ENCODE measurements around the gene CYP2E1.
"Not testable (repeated sequence)": the region's sequence is repeated elsewhere in the genome, so short reads cannot be mapped to it uniquely, and the experiment has no call there.

Gene CYP2E1

DNA sequence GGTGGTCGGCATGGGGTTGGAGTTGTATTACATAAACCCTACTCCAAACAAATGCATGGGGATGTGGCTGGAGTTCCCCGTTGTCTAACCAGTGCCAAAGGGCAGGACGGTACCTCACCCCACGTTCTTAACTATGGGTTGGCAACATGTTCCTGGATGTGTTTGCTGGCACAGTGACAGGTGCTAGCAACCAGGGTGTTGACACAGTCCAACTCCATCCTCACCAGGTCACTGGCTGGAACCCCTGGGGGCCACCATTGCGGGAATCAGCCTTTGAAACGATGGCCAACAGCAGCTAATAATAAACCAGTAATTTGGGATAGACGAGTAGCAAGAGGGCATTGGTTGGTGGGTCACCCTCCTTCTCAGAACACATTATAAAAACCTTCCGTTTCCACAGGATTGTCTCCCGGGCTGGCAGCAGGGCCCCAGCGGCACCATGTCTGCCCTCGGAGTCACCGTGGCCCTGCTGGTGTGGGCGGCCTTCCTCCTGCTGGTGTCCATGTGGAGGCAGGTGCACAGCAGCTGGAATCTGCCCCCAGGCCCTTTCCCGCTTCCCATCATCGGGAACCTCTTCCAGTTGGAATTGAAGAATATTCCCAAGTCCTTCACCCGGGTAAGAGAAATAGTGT is at the start of gene CYP2E1:
TSS of gene CYP2E1 (plus strand) at position 407 of the 632 bp plus-strand sequence. CDS start at position 440, 33 bp downstream.
- DNase-seq = no peak

DNA sequence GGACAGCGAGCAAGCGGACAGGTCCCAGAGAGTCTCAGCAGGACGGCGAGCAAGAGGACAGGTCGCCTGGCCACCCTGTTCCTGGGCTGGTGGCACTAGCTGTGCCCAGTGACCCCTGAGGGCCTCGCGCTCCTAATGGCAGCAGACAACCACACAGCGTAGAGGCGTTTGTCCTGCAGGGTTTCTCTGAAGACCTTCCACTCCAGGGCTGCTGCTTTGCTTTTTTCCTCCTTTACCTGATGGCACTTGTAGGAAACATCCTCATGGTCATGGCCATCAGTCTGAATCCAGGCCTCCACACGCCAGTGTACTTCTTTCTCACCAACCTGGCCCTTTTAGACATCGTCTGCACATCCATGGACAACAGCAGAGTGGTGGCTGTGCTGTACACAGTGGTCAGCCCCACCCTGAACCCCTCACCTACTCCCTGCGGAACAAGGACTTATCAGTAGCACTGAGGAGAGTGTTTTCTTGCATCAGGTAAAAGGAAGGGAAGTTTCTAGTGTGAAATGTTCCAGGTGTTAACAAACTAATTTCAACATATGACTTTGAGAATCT is 46.0 kb upstream of the CYP2E1 start:
- DNase-seq = no peak

DNA sequence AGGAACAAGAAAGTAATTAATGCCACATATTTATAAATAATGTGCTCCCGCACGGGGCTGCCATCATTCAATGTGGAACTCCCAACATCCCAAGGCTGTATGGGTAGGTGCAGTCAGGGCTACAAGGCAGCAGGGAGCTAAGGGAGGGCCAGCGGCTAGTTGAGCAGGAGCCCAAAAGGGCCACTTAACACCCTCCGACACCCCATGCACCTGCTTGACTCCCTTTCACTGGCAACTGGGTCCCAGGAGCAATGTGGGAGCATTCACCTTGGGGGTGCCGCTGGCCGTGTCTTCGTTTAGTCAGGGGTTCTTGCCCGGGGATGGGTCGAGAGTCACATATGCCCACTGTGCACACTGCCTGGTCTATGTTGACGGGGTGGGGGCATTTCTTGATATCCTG is 45.5 kb upstream of the CYP2E1 start:
- no peak for DNase-seq

DNA sequence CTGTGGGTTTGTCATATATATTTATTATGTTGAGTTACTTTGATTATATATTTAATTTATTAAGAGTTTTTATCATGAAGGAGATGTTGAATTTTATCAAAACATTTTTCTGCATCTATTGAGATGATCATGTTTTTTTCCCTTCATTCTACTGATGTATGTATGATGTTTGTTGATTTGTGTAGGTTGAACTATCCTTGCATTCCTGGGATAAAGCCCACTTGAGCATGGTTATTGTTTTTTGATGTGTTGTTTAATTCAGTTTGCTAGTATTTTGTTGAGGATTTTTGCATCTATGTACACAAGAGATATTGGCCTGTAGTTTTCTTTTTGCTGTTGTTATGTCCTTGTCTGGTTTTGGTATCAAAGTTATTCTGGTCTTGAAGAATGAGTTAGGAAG is 42.3 kb upstream of the CYP2E1 start:
- no peak for DNase-seq

DNA sequence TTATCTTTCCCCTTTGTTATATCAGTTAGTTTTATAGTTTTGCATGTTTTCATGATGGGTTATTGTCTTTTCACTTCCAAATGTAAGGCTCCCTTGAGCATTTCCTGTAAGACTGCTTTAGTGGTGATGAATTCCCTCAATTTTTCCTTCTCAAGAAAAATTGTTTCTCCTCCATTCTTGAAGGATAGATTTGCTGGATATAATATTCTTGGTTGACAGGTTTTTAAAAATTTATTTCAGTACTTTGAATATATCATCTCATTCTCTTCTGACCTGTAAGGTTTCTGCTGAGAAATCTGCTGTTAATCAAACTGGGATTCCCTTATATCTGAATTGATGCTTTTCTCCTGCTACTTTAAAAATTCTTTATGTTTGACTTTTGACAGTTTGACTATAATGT is 40.1 kb upstream of the CYP2E1 start:
- DNase-seq = no peak

DNA sequence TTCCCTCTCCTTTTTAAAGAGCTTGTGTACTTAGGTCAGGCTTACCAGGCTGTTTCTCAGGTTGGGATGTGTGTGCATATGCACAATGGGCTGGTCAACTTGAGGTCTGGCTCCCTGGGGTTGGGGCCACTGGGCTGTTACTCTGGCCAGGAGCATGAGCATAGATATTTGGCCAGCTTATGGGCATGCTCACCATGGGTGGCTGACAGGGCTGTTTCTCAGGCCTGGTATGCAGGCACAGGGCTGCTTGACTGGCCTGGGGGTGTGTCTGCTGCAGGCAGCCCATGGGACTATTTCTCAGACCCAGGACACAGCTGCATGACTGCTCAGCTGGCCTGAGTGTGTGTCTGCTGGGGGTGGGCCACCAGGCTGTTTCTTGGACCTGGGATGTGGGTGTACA is 38.8 kb upstream of the CYP2E1 start:
- DNase-seq = no peak

DNA sequence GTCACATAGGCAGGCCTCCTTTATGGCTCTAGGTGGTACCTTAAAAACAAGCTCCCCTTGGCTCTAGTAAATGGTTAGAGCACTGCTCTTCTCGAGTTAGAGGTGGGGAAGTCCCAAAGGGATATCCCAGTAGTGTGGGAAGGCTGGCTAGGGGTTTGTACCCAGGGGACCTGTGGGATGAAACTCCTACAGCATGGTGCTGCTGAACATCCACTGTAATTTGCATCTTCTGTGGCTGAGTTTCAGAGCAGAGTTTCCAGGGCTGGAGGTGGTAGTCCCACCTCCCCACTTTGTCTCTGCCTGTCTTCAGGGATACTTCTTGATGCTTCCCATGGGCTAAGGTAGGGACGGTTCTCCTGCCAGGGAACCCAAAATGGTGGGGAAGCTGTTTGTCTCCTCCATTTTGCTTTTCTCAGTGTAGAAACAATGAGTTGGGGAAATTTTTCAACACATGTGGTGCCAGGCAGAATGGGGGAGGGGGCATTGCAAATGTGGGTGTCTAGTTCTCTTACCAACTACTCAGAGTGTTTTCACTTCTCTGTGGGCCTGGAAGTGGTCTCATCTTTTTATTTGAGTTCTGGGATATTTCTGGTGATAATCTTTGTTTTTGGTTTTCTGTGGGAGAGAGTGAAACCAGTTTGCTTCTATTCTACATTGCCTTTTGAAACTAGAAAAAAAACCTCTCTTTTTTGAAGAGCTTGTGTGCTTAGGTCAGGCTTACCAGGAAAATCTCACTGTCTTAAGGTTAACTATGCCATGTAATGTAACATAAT is 37.2 kb upstream of the CYP2E1 start:
- no peak for DNase-seq

DNA sequence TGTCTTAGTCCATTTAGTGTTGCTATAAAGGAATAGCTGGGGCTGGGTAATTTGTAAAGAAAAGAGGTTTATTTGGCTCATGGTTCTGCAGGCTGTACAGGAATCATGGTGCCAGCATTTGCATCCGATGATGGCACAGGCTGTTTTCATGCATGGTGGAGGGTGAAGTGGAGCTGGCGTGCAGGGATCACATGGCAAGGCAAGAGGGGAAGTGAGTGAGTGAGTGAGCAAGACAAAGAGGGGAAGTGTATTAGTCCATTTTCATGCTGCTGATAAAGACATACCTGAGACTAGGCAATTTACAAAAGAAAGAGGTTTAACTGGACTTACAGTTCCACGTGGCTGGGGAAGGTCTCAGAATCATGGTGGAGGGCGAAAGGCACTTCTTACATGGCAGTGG is 33.6 kb upstream of the CYP2E1 start:
- DNase-seq = not testable (repeated sequence)

DNA sequence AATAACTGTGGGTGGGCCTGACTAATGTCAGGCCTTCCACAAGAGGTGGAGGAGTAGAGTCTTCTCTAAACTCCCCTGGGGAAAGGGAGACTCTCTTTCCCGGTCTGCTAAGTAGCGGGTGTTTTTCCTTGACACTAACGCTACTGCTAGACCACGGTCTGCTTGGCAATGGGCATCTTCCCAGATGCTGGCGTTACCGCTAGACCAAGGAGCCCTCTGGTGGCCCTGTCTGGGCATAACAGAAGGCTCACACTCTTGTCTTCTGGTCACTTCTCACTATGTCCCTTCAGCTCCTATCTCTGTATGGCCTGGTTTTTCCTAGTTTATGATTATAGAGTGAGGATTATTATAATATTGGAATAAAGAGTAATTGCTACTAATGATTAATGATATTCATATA is 29.8 kb upstream of the CYP2E1 start:
- DNase-seq = not testable (repeated sequence)

DNA sequence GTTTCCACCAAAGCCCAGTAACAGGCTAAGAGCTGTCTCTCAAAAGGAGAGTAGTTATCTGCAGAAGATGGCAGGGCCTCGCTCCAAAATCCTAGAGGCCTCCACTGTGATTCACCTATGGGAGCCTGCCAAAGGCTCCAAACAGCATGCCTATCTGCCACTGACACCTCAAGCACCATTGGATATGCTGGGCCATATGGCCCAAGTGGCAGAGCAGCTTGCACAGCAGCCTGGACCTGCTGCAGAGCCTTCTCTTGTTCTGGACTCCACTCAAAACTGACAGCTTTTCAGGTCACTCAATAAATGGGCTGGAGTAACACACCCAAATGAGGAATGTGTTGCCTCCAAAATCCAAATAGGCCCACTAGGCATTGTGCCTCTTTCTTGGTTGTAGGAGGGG is 28.0 kb upstream of the CYP2E1 start:
- not testable (repeated sequence) for DNase-seq

DNA sequence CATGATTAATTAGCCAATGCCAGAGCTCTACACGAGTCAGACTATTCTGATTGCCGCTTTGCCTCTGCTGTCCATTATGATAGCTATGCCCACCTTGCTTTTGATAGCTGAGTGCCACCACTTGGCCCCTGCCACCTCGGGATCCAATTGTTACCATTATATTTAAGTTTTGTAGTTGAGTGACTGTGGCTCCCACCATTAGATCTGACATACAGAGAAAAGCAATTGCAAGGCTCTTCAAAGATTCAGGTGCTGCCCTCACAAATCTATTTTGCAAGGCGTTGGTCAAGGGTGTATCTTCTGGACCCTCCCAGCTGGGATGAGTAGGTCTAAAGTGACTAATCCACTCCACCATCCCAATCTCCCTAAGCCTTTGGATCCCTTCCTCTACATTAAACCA is 26.3 kb upstream of the CYP2E1 start:
- DNase-seq = not testable (repeated sequence)

DNA sequence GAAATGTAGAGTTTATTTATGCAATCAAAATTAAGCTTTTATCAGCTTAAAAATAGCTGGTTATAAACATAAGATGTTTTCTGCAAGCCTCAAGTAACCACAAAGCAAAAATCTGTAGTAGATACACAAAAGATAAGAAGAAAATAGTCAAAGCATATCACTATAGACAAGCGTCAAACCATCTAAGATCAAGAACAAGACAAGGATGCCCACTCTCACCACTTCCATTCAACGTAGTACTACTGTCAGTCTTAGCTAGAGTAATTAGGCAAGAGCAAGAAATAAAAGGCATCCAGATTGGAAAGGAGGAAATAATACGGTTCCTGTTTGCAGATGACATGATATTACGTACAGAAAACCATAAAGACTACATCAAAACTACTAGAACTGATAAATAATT is 17.5 kb upstream of the CYP2E1 start:
- DNase-seq = no peak

DNA sequence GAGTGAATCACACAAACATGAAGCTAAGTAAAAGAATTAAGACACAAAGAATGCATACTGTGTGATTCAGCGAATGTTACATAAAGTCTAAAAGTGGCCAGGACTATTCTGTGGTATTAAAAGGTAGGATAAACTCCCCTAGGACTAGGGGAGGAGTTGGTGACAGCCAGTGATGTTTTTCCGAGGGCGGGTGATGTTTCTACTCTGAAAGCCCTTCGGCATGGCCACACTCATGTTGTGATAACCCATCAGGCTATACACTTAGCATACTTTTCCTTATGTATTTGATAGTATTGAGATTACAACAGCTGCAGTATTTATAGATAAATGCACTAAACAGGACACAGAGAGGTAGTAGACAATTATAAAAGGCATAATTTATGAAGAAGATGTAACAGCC is 15.8 kb upstream of the CYP2E1 start:
- DNase-seq = no peak

DNA sequence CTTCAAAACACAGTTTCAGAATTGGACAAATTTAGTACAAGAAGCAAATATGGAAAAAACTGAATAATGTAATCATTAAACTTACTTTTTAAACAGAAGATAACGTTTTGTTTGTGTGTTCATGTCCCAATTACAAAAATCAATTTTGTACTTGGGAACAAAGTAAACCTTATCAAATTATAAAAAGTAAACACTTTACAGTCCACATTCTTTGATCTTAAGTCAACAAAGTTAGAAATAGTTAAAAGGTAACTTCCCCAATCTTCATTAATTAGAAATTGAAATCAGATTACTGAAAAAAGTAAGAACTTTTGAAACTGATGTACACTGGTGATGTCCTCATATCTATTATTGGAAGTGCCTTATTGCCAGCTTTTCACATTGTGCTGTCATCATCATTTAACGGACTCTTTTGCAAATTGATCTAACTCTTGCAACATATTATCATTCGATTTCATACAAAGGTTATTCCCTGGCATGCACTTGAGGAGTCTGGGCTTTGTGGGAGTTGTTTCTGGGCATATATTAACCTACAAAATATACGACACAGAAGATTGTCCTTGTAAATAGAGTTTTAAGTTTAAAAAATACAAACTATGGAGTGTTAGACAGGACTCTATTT is 15.1 kb upstream of the CYP2E1 start:
- no peak for DNase-seq

DNA sequence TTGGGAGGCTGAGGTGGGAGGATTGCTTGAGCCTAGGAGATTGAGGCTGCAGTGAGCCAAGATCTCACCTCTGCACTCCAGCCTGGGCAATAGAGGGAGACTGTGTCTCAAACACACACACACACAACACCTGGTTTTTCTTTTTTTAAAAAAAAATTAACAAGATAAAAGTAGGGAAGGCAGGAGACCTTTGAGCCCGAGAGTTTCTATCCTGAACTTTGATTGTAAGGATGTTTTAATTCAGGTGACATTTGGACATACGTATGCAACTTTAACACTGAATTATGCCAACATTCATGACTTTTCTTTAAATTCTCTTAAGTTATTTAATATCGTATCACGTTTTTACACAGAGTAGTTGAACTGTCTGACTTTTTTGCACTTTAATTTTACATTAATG is 11.7 kb upstream of the CYP2E1 start:
- no peak for DNase-seq

DNA sequence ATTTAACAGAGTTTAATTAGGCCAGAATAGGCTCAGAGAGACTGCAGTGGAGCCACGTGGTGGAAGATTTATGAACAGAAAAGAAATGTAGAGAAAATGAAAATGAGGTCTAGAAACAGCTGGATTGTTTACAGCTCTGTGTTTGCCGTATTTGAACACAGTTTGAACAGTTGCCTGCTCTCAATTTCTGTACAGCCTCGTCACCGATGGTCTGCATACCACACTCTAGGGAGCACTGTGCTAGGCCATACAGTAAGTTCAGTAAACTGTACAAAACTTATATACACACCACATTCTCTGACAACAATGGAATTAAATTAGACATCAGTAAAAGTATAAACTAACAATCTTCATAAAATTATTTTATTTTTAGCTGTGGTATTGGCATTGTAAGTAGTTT is 11.1 kb upstream of the CYP2E1 start:
- no peak for DNase-seq

DNA sequence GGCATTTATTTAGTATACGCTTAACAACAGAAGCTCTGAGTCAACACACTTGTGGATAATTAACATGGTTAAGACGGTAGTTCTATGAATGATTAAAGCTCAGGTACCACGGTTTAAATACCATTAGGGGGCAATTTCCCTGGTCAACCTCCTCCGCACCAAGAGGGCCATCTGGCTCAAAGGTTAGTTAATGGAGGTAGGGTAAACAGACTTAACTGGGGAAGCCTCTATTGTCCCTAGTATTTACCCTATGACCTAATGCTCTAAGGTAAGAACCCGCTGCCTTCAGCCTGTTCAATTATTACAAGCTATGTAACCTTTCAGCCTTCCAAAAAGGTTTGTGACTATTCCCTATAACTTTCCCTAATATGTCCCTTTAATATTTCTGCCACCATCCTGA is 8.6 kb upstream of the CYP2E1 start:
- not testable (repeated sequence) for DNase-seq

DNA sequence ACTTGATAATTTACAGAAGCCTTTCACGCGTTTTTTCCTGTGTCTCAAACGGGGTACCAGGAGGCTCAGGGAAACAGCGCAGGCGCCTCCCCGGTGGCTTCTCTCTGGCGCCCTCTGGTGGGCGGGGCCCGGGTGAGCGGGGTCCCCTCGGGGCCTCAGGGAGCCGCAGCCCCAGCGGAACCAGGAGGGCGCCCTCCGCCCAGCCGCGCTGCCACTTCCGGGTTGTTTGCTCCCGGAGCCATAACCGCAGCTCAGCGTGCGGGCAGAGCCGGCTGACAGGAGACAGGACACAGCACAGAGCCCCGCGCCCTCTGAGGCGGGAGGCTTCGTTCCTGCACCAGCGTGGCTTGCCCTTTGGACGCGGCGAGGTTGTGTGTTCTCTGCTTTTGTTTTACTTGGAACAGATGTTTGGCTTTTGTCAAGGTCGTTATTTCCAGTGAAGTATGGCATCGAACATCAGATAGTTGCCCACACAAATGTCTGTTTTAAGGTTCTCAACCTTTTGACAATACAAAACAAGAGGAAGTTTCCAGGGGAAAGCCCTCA is 6.9 kb upstream of the CYP2E1 start:
- peak; percentile 71 for DNase-seq

DNA sequence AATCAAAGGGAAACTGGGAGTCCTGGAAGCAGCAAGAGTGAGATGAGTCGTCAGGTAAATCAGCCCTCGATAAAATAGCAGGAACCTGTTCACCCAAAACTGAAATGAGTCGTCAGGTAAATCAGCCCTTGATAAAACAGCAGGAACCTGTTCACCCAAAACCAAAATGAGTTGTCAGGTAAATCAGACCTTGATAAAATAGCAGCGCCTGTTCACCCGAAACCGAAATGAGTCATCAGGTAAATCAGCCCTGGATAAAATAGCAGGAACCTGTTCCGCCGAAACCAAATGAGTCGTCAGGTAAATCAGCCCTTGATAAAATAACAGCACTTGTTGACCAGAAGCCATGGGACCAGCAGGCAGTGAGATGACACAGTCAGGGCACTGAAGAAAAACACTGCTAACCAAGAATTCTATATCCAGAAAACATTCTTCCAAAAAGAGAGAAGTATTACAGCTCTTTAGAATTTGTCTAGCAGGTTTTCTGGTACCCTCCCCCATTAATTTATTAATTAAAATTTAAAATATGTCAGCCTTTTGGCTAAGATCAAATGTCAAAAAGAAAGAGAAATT is 3.4 kb upstream of the CYP2E1 start:
- DNase-seq = no peak

DNA sequence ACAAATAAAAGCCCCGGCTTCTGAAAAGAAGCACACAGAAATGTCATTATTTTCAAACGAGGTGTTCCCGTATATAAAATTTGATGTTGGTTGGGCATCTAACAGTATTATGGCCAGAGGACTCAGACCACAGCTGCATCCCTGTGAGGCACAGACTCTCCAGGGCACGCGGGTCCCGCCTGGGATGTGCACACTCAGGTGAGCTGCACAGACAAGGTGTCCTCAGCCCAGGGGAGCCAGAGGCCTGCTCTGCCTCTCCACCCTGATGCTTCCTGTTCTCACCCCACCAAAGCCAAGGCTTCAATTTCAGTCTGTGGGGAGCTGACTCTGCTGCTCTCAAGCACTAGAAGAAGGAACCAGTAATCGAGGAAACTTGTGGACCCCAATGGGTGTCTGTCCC is 1.7 kb upstream of the CYP2E1 start:
- no peak for DNase-seq

DNA sequence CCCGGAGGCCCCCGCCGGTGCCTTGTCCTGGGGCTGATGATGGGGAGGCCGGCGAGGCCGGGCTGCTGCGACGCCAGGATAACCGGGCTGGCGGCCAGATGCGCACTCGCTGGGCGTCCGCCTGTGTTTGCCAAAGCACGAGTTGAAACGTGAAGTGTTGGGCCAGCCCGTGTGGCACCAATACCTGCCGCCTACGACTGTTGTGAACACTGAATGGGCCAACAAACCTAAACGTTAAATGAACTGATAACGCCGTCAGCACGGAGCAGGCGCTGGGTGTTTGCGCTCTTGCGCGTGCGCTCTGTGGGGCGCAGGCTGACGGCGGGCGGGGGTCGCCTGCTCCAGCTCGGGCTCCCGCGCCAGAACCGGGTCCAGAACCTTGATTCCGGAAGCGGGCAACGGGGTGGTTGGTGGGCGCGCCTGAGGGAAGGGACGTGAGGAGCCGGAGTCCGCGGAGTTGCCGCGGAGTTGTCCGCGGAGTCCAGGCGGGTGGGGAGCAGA is 658 bp downstream of the CYP2E1 start:
- DNase-seq = no peak

DNA sequence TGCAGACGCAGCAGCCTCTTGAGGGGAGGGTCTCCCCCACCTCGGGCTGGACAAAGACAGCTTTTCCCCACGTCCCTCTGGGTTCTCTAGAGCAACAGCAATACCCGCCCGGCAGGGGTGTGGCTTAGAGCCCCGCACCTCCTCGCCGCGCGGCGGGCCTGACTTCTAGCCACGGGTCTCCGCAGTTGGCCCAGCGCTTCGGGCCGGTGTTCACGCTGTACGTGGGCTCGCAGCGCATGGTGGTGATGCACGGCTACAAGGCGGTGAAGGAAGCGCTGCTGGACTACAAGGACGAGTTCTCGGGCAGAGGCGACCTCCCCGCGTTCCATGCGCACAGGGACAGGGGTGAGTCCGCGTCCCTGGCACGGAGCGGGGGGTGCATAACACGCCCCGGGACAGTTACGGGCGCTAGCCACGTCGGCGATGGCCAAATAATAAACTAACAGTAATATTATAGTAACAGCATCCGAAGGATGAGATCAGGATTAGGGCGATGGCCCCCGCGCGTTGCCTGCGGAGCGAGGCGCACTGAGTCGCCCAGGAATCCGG is 1.2 kb downstream of the CYP2E1 start:
- no peak for DNase-seq

Data from RPMI8226 (cell line).